Measurements from ENCODE around the gene ZNF578. TPM values are rescaled to one million over a fixed set of nuclear protein-coding genes. Genes with fewer than 3 reads are reported as not detected.
"Not testable (repeated sequence)": the region's sequence is repeated elsewhere in the genome, so short reads cannot be mapped to it uniquely, and the experiment has no call there.

Gene ZNF578
- total and polyA plus RNA-seq, 3 experiments from 2014 or later: 0.88 to 4.5 (median 1.9) TPM

- DNase-seq: peak; percentile 78 to 94 (median 91)
- no peaks in the 10 kb centered on the region for H3K27me3 Mint-ChIP-seq
- Histone ChIP-seq H3K4me1 (ENCODE audit: insufficient read depth, low read length) (peaks cover 6% of the 10 kb centered on the region), H3K27me3 (ENCODE audit: insufficient read depth, low read length, poor library complexity, severe bottlenecking) (no peaks in the 10 kb centered on the region), H3K4me3 (ENCODE audit: low read length) (peak overlapping the region; percentile 78), H3K9me3 (ENCODE audit: low read length) (no peaks in the 10 kb centered on the region), H3K36me3 (ENCODE audit: insufficient read depth, low read length) (no peaks in the 10 kb centered on the region), H3K27ac (ENCODE audit: low read depth, low read length) (peak overlapping the region; percentile 47)
- H3K4me1 Mint-ChIP-seq: peaks cover 46 to 71% (median 61%) of the 10 kb centered on the region in 3 donors
- peak overlapping the region; percentile 80 to 99 (median 92) for H3K27ac Mint-ChIP-seq
- no peaks in the 10 kb centered on the region for H3K9me3 Mint-ChIP-seq
- peaks cover 11 to 41% (median 13%) of the 10 kb centered on the region in 3 donors for H3K36me3 Mint-ChIP-seq
- ChIA-PET POLR2A (interaction anchor here (0.7 kb wide), 1 partner anchor 290 kb away, joined by 5 read pairs; no protein-coding TSS in a partner anchor), CTCF (no interaction called here)
- H3K4me3 Mint-ChIP-seq: peak overlapping the region; percentile 82 to 96 (median 95)
These were observed 82.6 kb downstream of the ZNF578 start for GRCh38 chr19:52535771-52536447.

- H3K4me1 Mint-ChIP-seq: peaks cover 47 to 71% (median 61%) of the 10 kb centered on the region in 3 donors
- H3K9me3 Mint-ChIP-seq: no peaks in the 10 kb centered on the region
- no peaks in the 10 kb centered on the region for H3K9me3 ChIP-seq (ENCODE audit: low read length)
- peak overlapping the region; percentile 82 to 96 (median 95) for H3K4me3 Mint-ChIP-seq
- peak; percentile 26 to 58 (median 47) for DNase-seq
- ChIA-PET POLR2A (no interaction called here), CTCF (no interaction called here)
- H3K27me3 Mint-ChIP-seq: no peaks in the 10 kb centered on the region
- H3K27me3 ChIP-seq (ENCODE audit: insufficient read depth, low read length, poor library complexity, severe bottlenecking): no peaks in the 10 kb centered on the region
- no peak overlapping the region for H3K27ac ChIP-seq (ENCODE audit: low read depth, low read length)
- peak overlapping the region; percentile 80 to 99 (median 92) for H3K27ac Mint-ChIP-seq
- peaks cover 6% of the 10 kb centered on the region for H3K4me1 ChIP-seq (ENCODE audit: insufficient read depth, low read length)
- peak overlapping the region; percentile 78 for H3K4me3 ChIP-seq (ENCODE audit: low read length)
- H3K36me3 Mint-ChIP-seq: peaks cover 11 to 41% (median 13%) of the 10 kb centered on the region in 3 donors
- no peaks in the 10 kb centered on the region for H3K36me3 ChIP-seq (ENCODE audit: insufficient read depth, low read length)
These were observed 83.1 kb downstream of the ZNF578 start for GRCh38 chr19:52536448-52536800.

- H3K27ac ChIP-seq (ENCODE audit: low read depth, low read length); H3K36me3 ChIP-seq (ENCODE audit: insufficient read depth, low read length); H3K9me3 ChIP-seq (ENCODE audit: low read length); H3K4me3 ChIP-seq (ENCODE audit: low read length); H3K9me3 Mint-ChIP-seq; POLR2A ChIA-PET; H3K27me3 Mint-ChIP-seq; DNase-seq; H3K27me3 ChIP-seq (ENCODE audit: insufficient read depth, low read length, poor library complexity, severe bottlenecking); CTCF ChIA-PET: not testable (repeated sequence)
- peaks cover 21 to 44% (median 23%) of the 10 kb centered on the region in 3 donors for H3K36me3 Mint-ChIP-seq
- peak overlapping the region in 3 of 8 donors; percentile 17 to 66 (median 29) for H3K27ac Mint-ChIP-seq
- peaks cover 17% of the 10 kb centered on the region for H3K4me1 ChIP-seq (ENCODE audit: insufficient read depth, low read length)
- H3K4me3 Mint-ChIP-seq: peak overlapping the region in 2 of 7 donors; percentile 17 to 64
- peaks cover 59 to 80% (median 70%) of the 10 kb centered on the region in 3 donors for H3K4me1 Mint-ChIP-seq
These were observed 85.5 kb downstream of the ZNF578 start for GRCh38 chr19:52538815-52539214.

- H3K27me3 Mint-ChIP-seq; H3K27me3 ChIP-seq (ENCODE audit: insufficient read depth, low read length, poor library complexity, severe bottlenecking); POLR2A ChIA-PET; H3K4me3 ChIP-seq (ENCODE audit: low read length); H3K4me3 Mint-ChIP-seq; DNase-seq; H3K9me3 Mint-ChIP-seq; H3K9me3 ChIP-seq (ENCODE audit: low read length); CTCF ChIA-PET; H3K27ac ChIP-seq (ENCODE audit: low read depth, low read length): not testable (repeated sequence)
- Mint-ChIP-seq H3K27ac (peak overlapping the region in 1 of 8 donors; percentile 54), H3K4me1 (peaks cover 53 to 71% (median 56%) of the 10 kb centered on the region in 3 donors), H3K36me3 (peaks cover 26 to 52% (median 27%) of the 10 kb centered on the region in 3 donors)
- peaks cover 15% of the 10 kb centered on the region for H3K36me3 ChIP-seq (ENCODE audit: insufficient read depth, low read length)
- peaks cover 17% of the 10 kb centered on the region for H3K4me1 ChIP-seq (ENCODE audit: insufficient read depth, low read length)
These were observed 87.8 kb downstream of the ZNF578 start for GRCh38 chr19:52541176-52541575.

- peaks cover 16% of the 10 kb centered on the region for H3K4me1 ChIP-seq (ENCODE audit: insufficient read depth, low read length)
- peaks cover 15% of the 10 kb centered on the region for H3K36me3 ChIP-seq (ENCODE audit: insufficient read depth, low read length)
- DNase-seq: no peak
- no peak overlapping the region for H3K27ac ChIP-seq (ENCODE audit: low read depth, low read length)
- Mint-ChIP-seq H3K4me3 (no peak overlapping the region), H3K9me3 (peaks cover 0 to 4% (median 0%) of the 10 kb centered on the region in 5 donors), H3K4me1 (peaks cover 48 to 66% (median 53%) of the 10 kb centered on the region in 3 donors), H3K27ac (peak overlapping the region in 2 of 8 donors; percentile 74 to 79), H3K36me3 (peaks cover 26 to 57% (median 27%) of the 10 kb centered on the region in 3 donors), H3K27me3 (peaks cover 0 to 1% of the 10 kb centered on the region in 2 donors)
- no peaks in the 10 kb centered on the region for H3K27me3 ChIP-seq (ENCODE audit: insufficient read depth, low read length, poor library complexity, severe bottlenecking)
- CTCF ChIA-PET: no interaction called here
- POLR2A ChIA-PET: no interaction called here
- H3K9me3 ChIP-seq (ENCODE audit: low read length): no peaks in the 10 kb centered on the region
- H3K4me3 ChIP-seq (ENCODE audit: low read length): no peak overlapping the region
These were observed 88.3 kb downstream of the ZNF578 start for GRCh38 chr19:52541608-52542007.

GRCh38 chr19:52542541-52542940 is 89.2 kb downstream of the ZNF578 start:
- H3K9me3 ChIP-seq (ENCODE audit: low read length): not testable (repeated sequence)

GRCh38 chr19:52542984-52543664 is 89.8 kb downstream of the ZNF578 start:
- Mint-ChIP-seq H3K27ac (peak overlapping the region; percentile 83 to 93 (median 88)), H3K9me3 (peaks cover 0 to 12% (median 0%) of the 10 kb centered on the region in 5 donors), H3K4me1 (peaks cover 37 to 54% (median 41%) of the 10 kb centered on the region in 3 donors), H3K4me3 (peak overlapping the region; percentile 60 to 89 (median 69)), H3K27me3 (peaks cover 0 to 1% of the 10 kb centered on the region in 2 donors), H3K36me3 (peaks cover 35 to 69% (median 37%) of the 10 kb centered on the region in 3 donors)
- peak in 4 of 5 donors; percentile 4 to 68 (median 51) for DNase-seq
- H3K4me1 ChIP-seq (ENCODE audit: insufficient read depth, low read length): peaks cover 11% of the 10 kb centered on the region
- peak overlapping the region; percentile 22 for H3K4me3 ChIP-seq (ENCODE audit: low read length)
- ChIA-PET POLR2A (interaction anchor here (0.6 kb wide), 1 partner anchor 146 kb away, joined by 3 read pairs; no protein-coding TSS in a partner anchor), CTCF (interaction anchor here (0.7 to 1.0 kb wide), 2 partner anchors 8 to 10 kb away, joined by 3 read pairs; no protein-coding TSS in a partner anchor)
- H3K27me3 ChIP-seq (ENCODE audit: insufficient read depth, low read length, poor library complexity, severe bottlenecking): no peaks in the 10 kb centered on the region
- no peak overlapping the region for H3K27ac ChIP-seq (ENCODE audit: low read depth, low read length)
- peaks cover 25% of the 10 kb centered on the region for H3K36me3 ChIP-seq (ENCODE audit: insufficient read depth, low read length)
- H3K9me3 ChIP-seq (ENCODE audit: low read length): no peaks in the 10 kb centered on the region

More at GRCh38 chr19:52542541-52542940, 89.2 kb downstream of the ZNF578 start:
- H3K4me3 ChIP-seq (ENCODE audit: low read length); H3K27me3 Mint-ChIP-seq; H3K9me3 Mint-ChIP-seq; CTCF ChIA-PET; H3K27me3 ChIP-seq (ENCODE audit: insufficient read depth, low read length, poor library complexity, severe bottlenecking); DNase-seq; H3K27ac ChIP-seq (ENCODE audit: low read depth, low read length): not testable (repeated sequence)
- Histone ChIP-seq H3K4me1 (ENCODE audit: insufficient read depth, low read length) (peaks cover 11% of the 10 kb centered on the region), H3K36me3 (ENCODE audit: insufficient read depth, low read length) (peaks cover 23% of the 10 kb centered on the region)
- peak overlapping the region; percentile 83 to 93 (median 88) for H3K27ac Mint-ChIP-seq
- H3K36me3 Mint-ChIP-seq: peaks cover 31 to 63% (median 31%) of the 10 kb centered on the region in 3 donors
- POLR2A ChIA-PET: interaction anchor here (0.6 kb wide), 1 partner anchor 146 kb away, joined by 3 read pairs; no protein-coding TSS in a partner anchor
- peaks cover 39 to 57% (median 43%) of the 10 kb centered on the region in 3 donors for H3K4me1 Mint-ChIP-seq
- H3K4me3 Mint-ChIP-seq: peak overlapping the region; percentile 60 to 89 (median 69)

Data from CD8-positive, alpha-beta memory T cell (primary cell).